Neural cell (in vitro differentiated cells): ENCODE data around the gene FAM20C. TPM values are rescaled to one million over a fixed set of nuclear protein-coding genes. Genes with fewer than 3 reads are reported as not detected.

ENCODE experiments used
- H2AFZ ChIP-seq: fragments of 200-600, 300-800 bp; sonication (generic), shearing (Covaris generic); 2 replicates; pipeline ENCODE4 v1.6.0; 2014; ENCODE audit warnings: low read depth, mild to moderate bottlenecking, antibody characterized with exemption, low read length, moderate library complexity
- H3F3A ChIP-seq: fragments of 200-600 bp; shearing (Covaris generic); 2 replicates; pipeline ENCODE4 v1.6.1; 2016; ENCODE audit warnings: mild to moderate bottlenecking, moderate library complexity, mixed read lengths, antibody characterized with exemption, low read length; ENCODE audit not compliant: insufficient read depth, poor library complexity, severe bottlenecking
- H3K27ac ChIP-seq: fragments of 200-600, 300-800 bp; sonication (generic), shearing (Covaris generic); 2 replicates; pipeline ENCODE4 v1.5.1; 2014; ENCODE audit warnings: mild to moderate bottlenecking, low read length, moderate library complexity
- H3K27me3 ChIP-seq: fragments of 300-800, 200-600 bp; sonication (generic), shearing (Covaris generic); 2 replicates; pipeline ENCODE4 v1.6.0; 2014; ENCODE audit warnings: mild to moderate bottlenecking, low read depth, low read length, moderate library complexity; ENCODE audit not compliant: insufficient read depth
- H3K36me3 ChIP-seq: fragments of 300-800, 200-600 bp; sonication (generic), shearing (Covaris generic); 2 replicates; pipeline ENCODE4 v1.5.1; 2014; ENCODE audit warnings: mild to moderate bottlenecking, antibody characterized with exemption, low read length, moderate library complexity; ENCODE audit not compliant: insufficient read depth
- H3K4me2 ChIP-seq: fragments of 300-800, 200-600 bp; sonication (generic), shearing (Covaris generic); 2 replicates; pipeline ENCODE4 v1.6.0; 2014; ENCODE audit warnings: mild to moderate bottlenecking, low read length
- H3K4me3 ChIP-seq: fragments of 300-800, 200-600 bp; sonication (generic), shearing (Covaris generic); 2 replicates; pipeline ENCODE4 v1.5.1; 2014; ENCODE audit warnings: mild to moderate bottlenecking, low read length, moderate library complexity
- H3K79me2 ChIP-seq: fragments of 200-600 bp; shearing (Covaris generic); replicated peaks from 2 replicates; pipeline ENCODE4 v1.6.0; 2014; ENCODE audit warnings: mild to moderate bottlenecking, low read length, moderate library complexity; ENCODE audit not compliant: insufficient read depth
- H3K9ac ChIP-seq: fragments of 300-800, 200-600 bp; sonication (generic), shearing (Covaris generic); 2 replicates; pipeline ENCODE4 v1.6.1; 2016; ENCODE audit warnings: mild to moderate bottlenecking, low read length, mixed read lengths
- H3K9me2 ChIP-seq: fragments of 200-600 bp; shearing (Covaris generic); 2 replicates; pipeline ENCODE4 v1.6.1; 2016; ENCODE audit warnings: mild to moderate bottlenecking, low read length, mixed read lengths; ENCODE audit not compliant: insufficient read depth
- H3K9me3 ChIP-seq: fragments of 200-600, 300-800 bp; sonication (generic), shearing (Covaris generic); 2 replicates; pipeline ENCODE4 v1.6.1; 2016; ENCODE audit warnings: mild to moderate bottlenecking, mixed run types, low read length, moderate library complexity, mixed read lengths
- H4K20me1 ChIP-seq: fragments of 200-600 bp; shearing (Covaris generic); 2 replicates; pipeline ENCODE4 v1.6.1; 2016; ENCODE audit warnings: mild to moderate bottlenecking, mixed run types; ENCODE audit not compliant: insufficient read depth
- EP300 ChIP-seq: fragments of 450-650 bp; conservative IDR thresholded peaks from 2 replicates; pipeline ENCODE4 v1.6.1; 2014; ENCODE audit warnings: antibody characterized with exemption, mild to moderate bottlenecking, moderate library complexity; ENCODE audit not compliant: poor library complexity, severe bottlenecking
- EZH2 ChIP-seq: fragments of 200-600, 300-800 bp; shearing (Covaris generic), sonication (generic); IDR thresholded peaks from 2 replicates; pipeline ENCODE4 v1.6.1; 2014; ENCODE audit warnings: antibody characterized with exemption, low read length, borderline replicate concordance, mild to moderate bottlenecking; ENCODE audit not compliant: insufficient read depth, poor library complexity, severe bottlenecking
- MXI1 ChIP-seq: fragments of 450-650 bp; conservative IDR thresholded peaks from 2 replicates; pipeline ENCODE4 v1.6.1; 2014; ENCODE audit warnings: antibody characterized with exemption, mild to moderate bottlenecking; ENCODE audit not compliant: poor library complexity, severe bottlenecking
- POLR2AphosphoS5 ChIP-seq: IDR thresholded peaks from 2 replicates; pipeline ENCODE4 v1.6.1; 2012
- RAD21 ChIP-seq: fragments of 450-650 bp; conservative IDR thresholded peaks from 2 replicates; pipeline ENCODE4 v1.6.1; 2014; ENCODE audit warnings: antibody characterized with exemption, mild to moderate bottlenecking, moderate library complexity
- SMC3 ChIP-seq: fragments of 450-650 bp; conservative IDR thresholded peaks from 2 replicates; pipeline ENCODE4 v1.6.1; 2014; ENCODE audit warnings: antibody characterized with exemption, mild to moderate bottlenecking, moderate library complexity; ENCODE audit not compliant: poor library complexity
- TAF1 ChIP-seq: IDR thresholded peaks from 2 replicates; pipeline ENCODE4 v1.6.1; 2012; ENCODE audit warnings: low read depth
- polyA plus RNA-seq: library from polyadenylated mRNA; depleted of rRNA; stranded (reverse); fragments of >200 nt; gene quantifications from 2 replicates; pipeline ENCODE4 v1.2.3, GENCODE V29; 2014
- TF ChIP-seq, protein P1 (sequence below): fragments of 450-650 bp; IDR thresholded peaks from 2 replicates; pipeline ENCODE4 v1.5.1; 2014; ENCODE audit warnings: antibody characterized with exemption, mild to moderate bottlenecking, moderate library complexity; ENCODE audit not compliant: poor library complexity, severe bottlenecking
- TF ChIP-seq, protein P2 (sequence below): IDR thresholded peaks from 2 replicates; pipeline ENCODE4 v1.6.1; 2012; ENCODE audit warnings: borderline replicate concordance

The FAM20C gene
- polyA plus RNA-seq, 1 donor from 2014 or later = 22.7 TPM

DNA sequence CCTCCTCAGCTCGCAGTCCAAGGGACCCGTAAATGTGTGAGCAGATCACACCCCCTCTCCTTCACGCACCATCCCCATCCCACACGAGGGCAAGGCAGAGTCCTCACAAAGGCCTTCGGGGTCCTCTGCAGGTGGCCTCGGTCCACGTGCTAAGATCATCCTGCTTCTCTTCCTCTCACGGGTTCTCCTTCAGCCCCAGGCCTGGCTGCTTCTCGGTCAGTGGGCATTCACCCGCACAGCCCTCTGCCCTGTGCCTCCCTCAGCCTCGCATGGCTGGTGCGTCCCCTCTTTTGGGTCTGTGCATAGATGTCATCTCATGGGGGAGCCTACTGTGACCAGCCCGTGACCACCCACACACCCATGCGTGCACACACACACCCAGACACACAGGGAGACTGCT lies 80.3 kb downstream of the FAM20C start:
- no peak overlapping the region for H3K4me3 ChIP-seq

DNA sequence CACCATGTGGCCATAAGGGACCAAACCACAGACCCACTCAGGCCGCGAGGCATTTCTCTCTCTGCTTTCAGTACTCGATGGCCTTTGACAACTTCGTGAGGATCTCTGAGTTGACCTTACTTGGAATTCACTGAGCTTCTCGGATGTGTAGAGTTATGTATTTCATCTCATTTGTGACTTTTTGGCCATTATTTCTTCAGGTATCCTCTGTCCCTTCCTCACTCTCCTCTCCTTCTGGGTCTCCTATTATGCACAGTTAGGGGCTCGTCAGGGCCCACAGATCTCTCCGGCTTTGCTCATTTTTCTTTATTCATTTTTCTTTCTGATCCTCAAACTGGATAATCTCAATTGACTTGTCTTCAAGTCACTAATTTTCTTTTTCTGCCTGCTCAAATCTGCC lies 81.0 kb downstream of the FAM20C start:
- TF ChIP-seq MXI1 (no peak), POLR2AphosphoS5 (no peak), EP300 (no peak), SMC3 (no peak)

More for the DNA sequence above, 80.3 kb downstream of the FAM20C start:
- no peak overlapping the region for H3K9ac ChIP-seq
- no peak overlapping the region for H3K4me2 ChIP-seq
- TF ChIP-seq, protein P1, sequence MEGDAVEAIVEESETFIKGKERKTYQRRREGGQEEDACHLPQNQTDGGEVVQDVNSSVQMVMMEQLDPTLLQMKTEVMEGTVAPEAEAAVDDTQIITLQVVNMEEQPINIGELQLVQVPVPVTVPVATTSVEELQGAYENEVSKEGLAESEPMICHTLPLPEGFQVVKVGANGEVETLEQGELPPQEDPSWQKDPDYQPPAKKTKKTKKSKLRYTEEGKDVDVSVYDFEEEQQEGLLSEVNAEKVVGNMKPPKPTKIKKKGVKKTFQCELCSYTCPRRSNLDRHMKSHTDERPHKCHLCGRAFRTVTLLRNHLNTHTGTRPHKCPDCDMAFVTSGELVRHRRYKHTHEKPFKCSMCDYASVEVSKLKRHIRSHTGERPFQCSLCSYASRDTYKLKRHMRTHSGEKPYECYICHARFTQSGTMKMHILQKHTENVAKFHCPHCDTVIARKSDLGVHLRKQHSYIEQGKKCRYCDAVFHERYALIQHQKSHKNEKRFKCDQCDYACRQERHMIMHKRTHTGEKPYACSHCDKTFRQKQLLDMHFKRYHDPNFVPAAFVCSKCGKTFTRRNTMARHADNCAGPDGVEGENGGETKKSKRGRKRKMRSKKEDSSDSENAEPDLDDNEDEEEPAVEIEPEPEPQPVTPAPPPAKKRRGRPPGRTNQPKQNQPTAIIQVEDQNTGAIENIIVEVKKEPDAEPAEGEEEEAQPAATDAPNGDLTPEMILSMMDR = no peak
- TF ChIP-seq EP300 (no peak), RAD21 (no peak), TAF1 (no peak), SMC3 (no peak), POLR2AphosphoS5 (no peak), EZH2 (no peak), MXI1 (no peak)
- TF ChIP-seq, protein P2, sequence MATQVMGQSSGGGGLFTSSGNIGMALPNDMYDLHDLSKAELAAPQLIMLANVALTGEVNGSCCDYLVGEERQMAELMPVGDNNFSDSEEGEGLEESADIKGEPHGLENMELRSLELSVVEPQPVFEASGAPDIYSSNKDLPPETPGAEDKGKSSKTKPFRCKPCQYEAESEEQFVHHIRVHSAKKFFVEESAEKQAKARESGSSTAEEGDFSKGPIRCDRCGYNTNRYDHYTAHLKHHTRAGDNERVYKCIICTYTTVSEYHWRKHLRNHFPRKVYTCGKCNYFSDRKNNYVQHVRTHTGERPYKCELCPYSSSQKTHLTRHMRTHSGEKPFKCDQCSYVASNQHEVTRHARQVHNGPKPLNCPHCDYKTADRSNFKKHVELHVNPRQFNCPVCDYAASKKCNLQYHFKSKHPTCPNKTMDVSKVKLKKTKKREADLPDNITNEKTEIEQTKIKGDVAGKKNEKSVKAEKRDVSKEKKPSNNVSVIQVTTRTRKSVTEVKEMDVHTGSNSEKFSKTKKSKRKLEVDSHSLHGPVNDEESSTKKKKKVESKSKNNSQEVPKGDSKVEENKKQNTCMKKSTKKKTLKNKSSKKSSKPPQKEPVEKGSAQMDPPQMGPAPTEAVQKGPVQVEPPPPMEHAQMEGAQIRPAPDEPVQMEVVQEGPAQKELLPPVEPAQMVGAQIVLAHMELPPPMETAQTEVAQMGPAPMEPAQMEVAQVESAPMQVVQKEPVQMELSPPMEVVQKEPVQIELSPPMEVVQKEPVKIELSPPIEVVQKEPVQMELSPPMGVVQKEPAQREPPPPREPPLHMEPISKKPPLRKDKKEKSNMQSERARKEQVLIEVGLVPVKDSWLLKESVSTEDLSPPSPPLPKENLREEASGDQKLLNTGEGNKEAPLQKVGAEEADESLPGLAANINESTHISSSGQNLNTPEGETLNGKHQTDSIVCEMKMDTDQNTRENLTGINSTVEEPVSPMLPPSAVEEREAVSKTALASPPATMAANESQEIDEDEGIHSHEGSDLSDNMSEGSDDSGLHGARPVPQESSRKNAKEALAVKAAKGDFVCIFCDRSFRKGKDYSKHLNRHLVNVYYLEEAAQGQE = no peak
- no peaks in the 10 kb centered on the region for H3K36me3 ChIP-seq
- H2AFZ ChIP-seq = no peak overlapping the region
- peaks cover 11% of the 10 kb centered on the region for H3K9me3 ChIP-seq
- H4K20me1 ChIP-seq = no peaks in the 10 kb centered on the region
- no peak overlapping the region for H3K27ac ChIP-seq
- no peaks in the 10 kb centered on the region for H3K9me2 ChIP-seq
- no peaks in the 10 kb centered on the region for H3F3A ChIP-seq
- H3K79me2 ChIP-seq = no peaks in the 10 kb centered on the region
- no peaks in the 10 kb centered on the region for H3K27me3 ChIP-seq

DNA sequence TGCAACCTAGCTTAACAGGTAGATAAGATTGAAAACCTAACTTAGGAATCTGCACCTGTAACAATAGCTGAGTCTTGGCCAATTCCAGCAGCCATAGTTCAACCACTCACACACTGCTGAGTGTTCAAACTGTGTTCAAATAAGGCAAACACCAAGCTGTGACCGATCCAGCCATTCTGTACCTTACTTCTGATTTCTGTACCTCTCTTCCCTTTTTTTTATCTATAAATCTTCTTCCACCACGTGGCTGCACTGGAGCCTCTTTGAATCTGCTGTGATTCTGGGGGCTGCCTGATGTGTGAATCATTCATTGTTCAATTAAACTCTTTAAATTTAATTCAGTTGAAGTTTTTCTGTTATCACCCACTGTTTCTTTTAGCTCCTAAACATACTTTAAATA lies 81.9 kb downstream of the FAM20C start:
- H3K27ac ChIP-seq = no peak overlapping the region
- H3K9ac ChIP-seq = no peak overlapping the region
- TF ChIP-seq EZH2 = no peak
- no peak for TF ChIP-seq MXI1
- no peak for TF ChIP-seq RAD21
- no peak for TF ChIP-seq EP300
- no peak for TF ChIP-seq POLR2AphosphoS5
- TF ChIP-seq, protein P1 = no peak
- TF ChIP-seq, protein P2 = no peak
- no peak for TF ChIP-seq TAF1
- no peak overlapping the region for H3K4me2 ChIP-seq
- no peak overlapping the region for H2AFZ ChIP-seq
- no peaks in the 10 kb centered on the region for H3K27me3 ChIP-seq
- no peaks in the 10 kb centered on the region for H4K20me1 ChIP-seq
- no peaks in the 10 kb centered on the region for H3K79me2 ChIP-seq
- peaks cover 11% of the 10 kb centered on the region for H3K9me3 ChIP-seq
- no peak overlapping the region for H3K4me3 ChIP-seq
- H3K36me3 ChIP-seq = no peaks in the 10 kb centered on the region
- H3F3A ChIP-seq = no peaks in the 10 kb centered on the region
- no peaks in the 10 kb centered on the region for H3K9me2 ChIP-seq

More for the DNA sequence above, 81.0 kb downstream of the FAM20C start:
- Histone ChIP-seq H3K27ac (no peak overlapping the region), H3K27me3 (no peaks in the 10 kb centered on the region), H4K20me1 (no peaks in the 10 kb centered on the region), H3K79me2 (no peaks in the 10 kb centered on the region), H3K4me3 (no peak overlapping the region), H3K4me2 (no peak overlapping the region), H3K9me3 (peaks cover 11% of the 10 kb centered on the region), H3K9me2 (no peaks in the 10 kb centered on the region), H3F3A (no peaks in the 10 kb centered on the region), H3K36me3 (no peaks in the 10 kb centered on the region), H3K9ac (no peak overlapping the region), H2AFZ (no peak overlapping the region)
